HEK293 (cell line): ENCODE results near the gene PRKCE.

Source experiments
- CTCF ChIA-PET: fragments of 350-600 bp; formaldehyde crosslinking; extraction: SDS; loops from one replicate; lab custom pipeline; 2021; ENCODE audit warnings: antibody characterized with exemption; lab: Yijun Ruan, JAX
- POLR2A ChIA-PET: fragments of 300-600 bp; formaldehyde crosslinking; extraction: SDS; loops from one replicate; lab custom pipeline; 2020; ENCODE audit warnings: antibody characterized with exemption, inconsistent platforms; lab: Yijun Ruan, JAX
- H3K27ac ChIP-seq: fragments of 200-500 bp; sonication (Bioruptor generic); 2 replicates; pipeline ENCODE4 v1.5.1; 2014; ENCODE audit warnings: low read depth, low read length, control low read depth, inconsistent platforms; ENCODE audit errors: extremely low read depth
- H3K36me3 ChIP-seq, 2 experiments: fragments of 200-500 bp in 1 of 2; sonication (Bioruptor generic) in 1 of 2; 1 replicate in 1 of 2; 2 replicates in 1 of 2; pipeline ENCODE4 v1.5.1; 2014 to 2017; ENCODE audit warnings: inconsistent platforms in 2 of 2, low read length in 2 of 2; ENCODE audit not compliant: control insufficient read depth in 2 of 2, insufficient read depth in 1 of 2
- H3K4me1 ChIP-seq: fragments of 200-500 bp; sonication (Bioruptor generic); 2 replicates; pipeline ENCODE4 v1.5.1; 2014; ENCODE audit warnings: mild to moderate bottlenecking, low read length, inconsistent platforms; ENCODE audit not compliant: control insufficient read depth, insufficient read depth
- H3K4me3 ChIP-seq: 2 replicates; pipeline ENCODE4 v1.5.1; 2011; ENCODE audit warnings: low read depth, mild to moderate bottlenecking, control low read depth, low read length, moderate library complexity
- H3K9me3 ChIP-seq: fragments of 200-500 bp; sonication (Bioruptor generic); 2 replicates; pipeline ENCODE4 v1.5.1; 2014; ENCODE audit warnings: low read depth, low read length, inconsistent platforms; ENCODE audit not compliant: control insufficient read depth, insufficient read depth
- KLF9 ChIP-seq: fragments of 450-650 bp; formaldehyde crosslinking; IDR thresholded peaks from 2 replicates; pipeline ENCODE4 v1.5.1; 2016; ENCODE audit warnings: missing biosample characterization, missing genetic modification characterization, low read depth
- OVOL3 ChIP-seq: fragments of 450-650 bp; formaldehyde crosslinking; IDR thresholded peaks from 2 replicates; pipeline ENCODE4 v1.5.1; 2016; ENCODE audit warnings: missing biosample characterization, missing genetic modification characterization
- PRDM10 ChIP-seq: fragments of 450-650 bp; formaldehyde crosslinking; IDR thresholded peaks from 2 replicates; pipeline ENCODE4 v1.5.1; 2016; ENCODE audit warnings: missing biosample characterization, missing genetic modification characterization
- SCRT1 ChIP-seq: fragments of 450-650 bp; formaldehyde crosslinking; IDR thresholded peaks from 2 replicates; pipeline ENCODE4 v1.5.1; 2016; ENCODE audit warnings: missing biosample characterization, missing genetic modification characterization, borderline replicate concordance
- SCRT2 ChIP-seq: fragments of 450-650 bp; formaldehyde crosslinking; IDR thresholded peaks from 2 replicates; pipeline ENCODE4 v1.5.1; 2016; ENCODE audit warnings: missing biosample characterization, missing genetic modification characterization
- SP7 ChIP-seq: fragments of 450-650 bp; formaldehyde crosslinking; IDR thresholded peaks from 2 replicates; pipeline ENCODE4 v1.5.1; 2016; ENCODE audit warnings: missing biosample characterization, missing genetic modification characterization
- TCF7L2 ChIP-seq: IDR thresholded peaks from 2 replicates; pipeline ENCODE4 v1.6.1; 2011; ENCODE audit warnings: low read depth, mild to moderate bottlenecking, inconsistent platforms, low read length, moderate library complexity, borderline replicate concordance
- YY1 ChIP-seq: fragments of 450-650 bp; formaldehyde crosslinking; IDR thresholded peaks from 2 replicates; pipeline ENCODE4 v1.5.1; 2018; ENCODE audit warnings: missing biosample characterization, missing genetic modification characterization
- ZBTB7A ChIP-seq: fragments of 450-650 bp; formaldehyde crosslinking; IDR thresholded peaks from 2 replicates; pipeline ENCODE4 v1.5.1; 2016; ENCODE audit warnings: low read depth, missing biosample characterization, missing genetic modification characterization
- ZFHX2 ChIP-seq: fragments of 450-650 bp; formaldehyde crosslinking; conservative IDR thresholded peaks from 2 replicates; pipeline ENCODE4 v1.5.1; 2016; ENCODE audit warnings: missing biosample characterization, missing genetic modification characterization
- ZFP3 ChIP-seq: fragments of 450-650 bp; formaldehyde crosslinking; IDR thresholded peaks from 2 replicates; pipeline ENCODE4 v1.5.1; 2016; ENCODE audit warnings: low read depth, missing biosample characterization, missing genetic modification characterization
- ZNF18 ChIP-seq: fragments of 450-650 bp; formaldehyde crosslinking; IDR thresholded peaks from 2 replicates; pipeline ENCODE4 v1.5.1; 2016; ENCODE audit warnings: missing biosample characterization, missing genetic modification characterization
- ZNF214 ChIP-seq: fragments of 450-650 bp; formaldehyde crosslinking; IDR thresholded peaks from 2 replicates; pipeline ENCODE4 v1.5.1; 2017; ENCODE audit warnings: missing biosample characterization, mild to moderate bottlenecking, missing genetic modification characterization, borderline replicate concordance
- ZNF26 ChIP-seq: fragments of 450-650 bp; formaldehyde crosslinking; IDR thresholded peaks from 2 replicates; pipeline ENCODE4 v1.5.1; 2016; ENCODE audit warnings: missing biosample characterization, missing genetic modification characterization
- ZNF292 ChIP-seq: fragments of 450-650 bp; formaldehyde crosslinking; IDR thresholded peaks from 2 replicates; pipeline ENCODE4 v1.5.1; 2016; ENCODE audit warnings: low read depth, missing biosample characterization, missing genetic modification characterization, borderline replicate concordance
- ZNF354C ChIP-seq: fragments of 450-650 bp; formaldehyde crosslinking; IDR thresholded peaks from 2 replicates; pipeline ENCODE4 v1.5.1; 2016; ENCODE audit warnings: missing biosample characterization, missing genetic modification characterization, low read depth, borderline replicate concordance
- ZNF521 ChIP-seq: fragments of 450-650 bp; formaldehyde crosslinking; IDR thresholded peaks from 2 replicates; pipeline ENCODE4 v1.5.1; 2017; ENCODE audit warnings: missing biosample characterization, mild to moderate bottlenecking, missing genetic modification characterization
- ZNF670 ChIP-seq: fragments of 450-650 bp; formaldehyde crosslinking; IDR thresholded peaks from 2 replicates; pipeline ENCODE4 v1.5.1; 2016; ENCODE audit warnings: missing biosample characterization, missing genetic modification characterization, low read depth
- ZNF701 ChIP-seq: fragments of 450-650 bp; formaldehyde crosslinking; IDR thresholded peaks from 2 replicates; pipeline ENCODE4 v1.5.1; 2016; ENCODE audit warnings: missing biosample characterization, missing genetic modification characterization
- ZNF747 ChIP-seq: fragments of 450-650 bp; formaldehyde crosslinking; IDR thresholded peaks from 2 replicates; pipeline ENCODE4 v1.5.1; 2016; ENCODE audit warnings: missing biosample characterization, missing genetic modification characterization
- ZNF837 ChIP-seq: fragments of 450-650 bp; formaldehyde crosslinking; IDR thresholded peaks from 2 replicates; pipeline ENCODE4 v1.5.1; 2016; ENCODE audit warnings: missing biosample characterization, missing genetic modification characterization

PRKCE gene

GRCh38 chr2:45709137-45709536 lies 57.7 kb downstream of the PRKCE start (continued):
- TF ChIP-seq PRDM10 (tag by site-specific recombination) (no peak), YY1 (tag by site-specific recombination) (no peak), SCRT2 (tag by site-specific recombination) (no peak), ZNF18 (tag by site-specific recombination) (no peak), KLF9 (tag by site-specific recombination) (no peak), ZNF214 (tag by site-specific recombination) (no peak), ZNF354C (tag by site-specific recombination) (no peak), ZNF521 (no peak), ZNF837 (tag by site-specific recombination) (no peak)

GRCh38 chr2:45710468-45710867 lies 59.0 kb downstream of the PRKCE start:
- TF ChIP-seq ZNF670 (tag by site-specific recombination) (no peak), SP7 (tag by site-specific recombination) (no peak), ZNF701 (no peak), ZNF747 (tag by site-specific recombination) (no peak), SCRT1 (no peak), OVOL3 (tag by site-specific recombination) (no peak), ZNF26 (no peak), ZNF292 (tag by site-specific recombination) (no peak), ZFHX2 (tag by site-specific recombination) (no peak), ZBTB7A (tag by site-specific recombination) (no peak), ZFP3 (tag by site-specific recombination) (no peak), TCF7L2 (no peak)
- H3K36me3 ChIP-seq, result no peaks in the 10 kb centered on the region
- no peak overlapping the region for H3K4me3 ChIP-seq
- POLR2A ChIA-PET, result no interaction called here
- CTCF ChIA-PET, result no interaction called here
- no peaks in the 10 kb centered on the region for H3K9me3 ChIP-seq
- 0 out of 2 replicates have a peak, but pooled peaks cover under 1% of the 10 kb centered on the region for H3K4me1 ChIP-seq
- no peak overlapping the region for H3K27ac ChIP-seq
